IPS DF 4.7 (cell line): ENCODE results near the gene GULP1.
"Not testable (repeated sequence)": the region's sequence is repeated elsewhere in the genome, so short reads cannot be mapped to it uniquely, and the experiment has no call there.

Source experiments
- DNase-seq: peaks from one replicate; pipeline ENCODE4 v3.0.0-alpha.2; 2013; ENCODE audit warnings: low spot score; ENCODE audit errors: extremely low read depth

The GULP1 gene

GRCh38 chr2:188415754-188416083 lies 124.0 kb downstream of the GULP1 start:
- DNase-seq, result no peak

- DNase-seq, result no peak
Measured at GRCh38 chr2:188416367-188416766, 124.7 kb downstream of the GULP1 start.

- DNase-seq, result no peak
Measured at GRCh38 chr2:188422726-188423125, 131.1 kb downstream of the GULP1 start.

- DNase-seq, result no peak
Measured at GRCh38 chr2:188425266-188425665, 133.6 kb downstream of the GULP1 start.

GRCh38 chr2:188426121-188426520 lies 134.4 kb downstream of the GULP1 start:
- DNase-seq, result no peak

- no peak for DNase-seq
Measured at GRCh38 chr2:188430705-188431104, 139.0 kb downstream of the GULP1 start.

- DNase-seq, result no peak
Measured at GRCh38 chr2:188434018-188434417, 142.3 kb downstream of the GULP1 start.

- DNase-seq, result no peak
Measured at GRCh38 chr2:188435115-188435514, 143.4 kb downstream of the GULP1 start.

GRCh38 chr2:188437537-188437936 lies 145.9 kb downstream of the GULP1 start:
- DNase-seq, result no peak

GRCh38 chr2:188439986-188440385 lies 148.3 kb downstream of the GULP1 start:
- DNase-seq, result no peak

GRCh38 chr2:188440849-188441248 lies 149.2 kb downstream of the GULP1 start:
- no peak for DNase-seq

GRCh38 chr2:188441288-188441947 lies 149.7 kb downstream of the GULP1 start:
- DNase-seq, result no peak

- DNase-seq, result no peak
Measured at GRCh38 chr2:188443207-188443606, 151.5 kb downstream of the GULP1 start.

- DNase-seq, result no peak
Measured at GRCh38 chr2:188444106-188444835, 152.6 kb downstream of the GULP1 start.

- DNase-seq, result no peak
Measured at GRCh38 chr2:188449561-188449960, 157.9 kb downstream of the GULP1 start.

- DNase-seq, result no peak
Measured at GRCh38 chr2:188449971-188450370, 158.3 kb downstream of the GULP1 start.

- no peak for DNase-seq
Measured at GRCh38 chr2:188450732-188451483, 159.2 kb downstream of the GULP1 start.

- no peak for DNase-seq
Measured at GRCh38 chr2:188452084-188452483, 160.4 kb downstream of the GULP1 start.

GRCh38 chr2:188456114-188456909 lies 164.6 kb downstream of the GULP1 start:
- no peak for DNase-seq

- DNase-seq, result no peak
Measured at GRCh38 chr2:188459061-188459460, 167.4 kb downstream of the GULP1 start.

- DNase-seq, result not testable (repeated sequence)
Measured at GRCh38 chr2:188466078-188466477, 174.4 kb downstream of the GULP1 start.

- no peak for DNase-seq
Measured at GRCh38 chr2:188466761-188467160, 175.1 kb downstream of the GULP1 start.
